Anterior cingulate cortex (tissue), 58 donors: Measurements from ENCODE around the gene HACE1.
"Not testable (repeated sequence)": the region's sequence is repeated elsewhere in the genome, so short reads cannot be mapped to it uniquely, and the experiment has no call there.

ENCODE experiments used
- DNase-seq, 58 donors: peaks; one replicate each; lab custom pipeline; 2025; lab: John Stamatoyannopoulos, UW

The HACE1 gene

GRCh38 chr6:104859225-104860146 lies at the start of gene HACE1:
TSS of gene HACE1 (minus strand) at chr6:104859919. CDS start at chr6:104859642, 277 bp downstream.
- peak; percentile 38 to 94 (median 86) for DNase-seq

DNA sequence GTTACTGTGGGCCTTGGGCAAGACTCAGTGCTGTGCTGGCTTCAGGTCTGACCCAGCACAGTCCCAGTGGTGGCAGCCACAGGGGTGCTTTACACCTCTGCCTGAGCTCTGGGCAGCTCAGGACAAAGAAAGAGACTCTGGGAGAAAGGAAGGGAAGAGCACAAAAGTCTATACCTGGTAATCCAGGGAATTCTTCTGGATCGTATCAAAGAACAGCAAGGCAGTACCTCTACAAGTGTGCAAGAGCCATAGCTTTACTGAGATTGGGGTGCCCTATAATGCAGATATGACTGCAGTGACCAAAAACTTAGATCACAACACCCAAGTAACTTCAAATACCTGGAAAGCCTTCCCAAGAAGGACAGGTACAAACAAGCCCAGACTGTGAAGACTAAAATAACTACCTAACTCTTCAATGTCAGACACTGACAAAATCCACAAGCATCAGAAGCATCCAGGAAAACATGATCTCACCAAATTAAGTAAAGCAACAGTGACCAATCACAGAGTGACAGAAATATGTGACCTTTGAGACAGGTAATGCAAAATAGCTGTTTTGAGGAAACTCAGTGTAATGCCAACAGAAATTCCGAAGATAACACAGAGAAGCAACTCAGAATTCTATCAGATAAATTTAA lies 49.3 kb upstream of the HACE1 start:
- no peak for DNase-seq

GRCh38 chr6:104908031-104908887 lies 48.5 kb upstream of the HACE1 start:
- DNase-seq, result no peak

- DNase-seq, result not testable (repeated sequence)
These were observed 39.2 kb upstream of the HACE1 start for GRCh38 chr6:104898893-104899292.

DNA sequence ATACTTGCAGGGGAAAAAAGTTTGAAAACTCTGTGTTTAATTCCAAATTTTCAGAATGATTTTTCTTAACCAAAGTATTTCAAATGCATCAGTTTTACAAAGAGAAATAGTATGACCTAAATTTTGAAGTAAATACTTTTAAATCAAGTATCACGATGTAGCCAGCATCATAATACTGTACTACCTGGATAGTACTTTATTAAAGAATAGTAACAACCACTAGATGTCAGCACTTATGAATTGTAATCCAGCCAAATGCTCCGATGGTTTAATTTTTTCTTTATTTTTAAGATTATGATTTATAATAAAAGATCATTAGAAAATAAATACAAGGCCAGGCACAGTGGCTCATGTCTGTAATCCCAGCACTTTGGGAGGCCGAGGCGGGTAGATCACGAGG lies 37.2 kb upstream of the HACE1 start:
- DNase-seq, result no peak

DNA sequence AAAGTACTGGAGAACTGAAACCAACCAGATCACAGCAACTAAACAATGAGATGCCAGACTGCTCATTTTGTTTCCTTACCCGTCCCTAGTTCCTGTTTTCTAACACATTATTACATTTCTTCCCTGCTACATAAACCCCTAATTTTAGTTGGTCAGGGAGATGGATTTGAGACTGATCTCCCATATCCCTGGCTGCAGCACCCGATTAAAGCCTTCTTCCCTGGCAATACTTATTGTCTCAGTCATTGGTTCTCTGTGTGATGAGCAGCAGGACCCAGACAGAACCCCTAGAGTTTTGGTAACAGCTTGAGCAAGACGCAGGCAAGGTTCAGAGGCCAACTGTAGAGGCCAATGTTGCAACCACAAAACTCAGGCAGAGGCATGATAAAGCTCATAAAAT lies 28.3 kb upstream of the HACE1 start:
- DNase-seq, result no peak

DNA sequence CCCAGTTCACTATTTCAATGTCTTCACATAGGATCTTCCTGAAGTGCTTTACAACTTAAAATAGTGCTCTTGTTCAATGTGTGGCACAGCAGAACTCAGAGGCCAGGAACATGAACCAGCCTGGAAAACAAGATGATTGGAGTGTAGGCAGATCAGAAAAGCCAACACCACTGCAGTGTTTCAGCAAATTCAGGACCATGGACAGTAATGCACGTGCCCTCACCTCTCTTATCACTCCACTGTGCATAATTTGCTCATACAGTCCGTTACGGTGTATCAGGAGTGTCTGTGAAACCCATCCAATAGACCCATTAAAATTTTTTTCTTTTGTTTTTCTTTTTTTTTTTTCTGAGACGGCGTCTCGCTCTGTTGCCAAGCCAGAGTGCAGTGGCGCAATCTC lies 27.6 kb upstream of the HACE1 start:
- no peak for DNase-seq

DNA sequence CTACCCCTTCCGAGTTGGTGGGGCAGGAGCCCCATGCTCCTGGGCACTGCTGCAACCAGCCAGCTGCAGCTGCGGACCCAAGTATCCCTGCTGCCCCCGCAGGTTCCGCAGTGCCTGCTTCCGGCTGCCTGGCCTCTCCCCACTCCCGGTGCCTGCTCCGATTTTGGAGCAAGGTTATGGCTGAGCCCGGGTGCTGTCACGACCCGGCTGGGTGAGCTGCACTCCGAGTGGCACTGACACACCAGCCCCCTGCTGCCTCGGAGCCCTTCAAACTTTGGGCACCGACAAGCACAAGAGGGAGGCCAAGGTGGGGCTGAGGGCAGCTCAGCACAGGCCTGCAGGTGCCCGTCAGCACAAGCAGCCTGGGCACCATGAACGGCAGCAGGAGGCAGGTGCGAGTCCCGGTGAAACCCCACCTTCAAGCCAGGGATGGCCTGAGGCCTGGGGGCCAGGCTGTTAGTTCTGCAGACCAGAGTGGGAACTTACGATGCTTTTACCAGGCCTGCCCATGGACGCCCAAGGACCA lies 25.9 kb upstream of the HACE1 start:
- DNase-seq, result no peak

GRCh38 chr6:104884867-104885517 lies 25.3 kb upstream of the HACE1 start:
- DNase-seq, result peak in 1 of 58 donors; percentile 1

DNA sequence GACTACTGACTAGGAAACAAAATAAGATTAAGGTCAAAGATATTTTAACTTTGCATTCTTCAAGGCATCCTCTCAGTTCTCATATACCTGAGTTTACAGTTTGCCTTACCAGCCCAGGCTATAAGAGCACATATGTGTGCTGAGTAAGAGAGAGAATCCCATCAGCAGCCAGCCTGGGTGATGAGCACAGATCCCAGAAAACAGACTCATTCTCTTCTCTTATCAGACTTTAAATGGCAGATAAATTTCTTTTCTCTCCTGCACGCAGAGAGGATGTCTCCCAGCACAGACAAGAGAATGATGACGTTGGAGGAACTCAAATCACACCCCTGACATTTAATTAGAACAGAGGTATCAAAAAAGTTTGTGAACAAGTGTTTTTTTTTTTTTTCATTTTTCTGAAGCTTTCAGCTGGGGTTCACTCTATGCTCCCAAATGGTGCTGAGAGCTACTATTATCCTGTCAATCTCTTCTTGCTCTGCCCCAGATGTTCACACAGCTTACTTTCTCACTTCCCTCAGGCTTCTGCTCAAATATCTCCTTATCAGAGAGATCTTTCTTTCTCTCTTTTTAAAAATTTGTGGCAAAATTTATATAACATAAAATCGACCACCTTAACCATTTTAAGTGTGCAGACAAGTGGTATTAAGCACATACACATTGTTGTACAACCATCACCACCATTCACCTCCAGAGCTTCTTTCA lies 22.4 kb upstream of the HACE1 start:
- DNase-seq, result no peak

DNA sequence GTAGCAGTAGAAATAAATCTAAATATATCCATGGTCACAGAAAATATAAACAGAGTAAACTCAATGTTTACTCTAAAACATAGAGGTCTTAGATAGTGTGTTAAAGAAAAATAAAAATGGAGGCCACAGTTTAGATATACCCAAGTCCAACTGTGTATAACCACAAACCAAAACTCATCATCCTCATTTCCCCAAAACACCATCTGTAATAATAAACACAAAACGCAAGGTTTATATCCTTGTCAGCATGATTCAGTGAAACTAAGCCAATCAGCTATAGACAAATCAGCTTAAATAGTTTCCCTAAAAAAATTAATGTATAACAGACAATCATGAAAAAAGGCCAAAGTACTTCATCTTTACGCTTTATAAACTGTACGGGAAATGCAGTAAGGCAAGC lies 2.7 kb upstream of the HACE1 start:
- no peak for DNase-seq

DNA sequence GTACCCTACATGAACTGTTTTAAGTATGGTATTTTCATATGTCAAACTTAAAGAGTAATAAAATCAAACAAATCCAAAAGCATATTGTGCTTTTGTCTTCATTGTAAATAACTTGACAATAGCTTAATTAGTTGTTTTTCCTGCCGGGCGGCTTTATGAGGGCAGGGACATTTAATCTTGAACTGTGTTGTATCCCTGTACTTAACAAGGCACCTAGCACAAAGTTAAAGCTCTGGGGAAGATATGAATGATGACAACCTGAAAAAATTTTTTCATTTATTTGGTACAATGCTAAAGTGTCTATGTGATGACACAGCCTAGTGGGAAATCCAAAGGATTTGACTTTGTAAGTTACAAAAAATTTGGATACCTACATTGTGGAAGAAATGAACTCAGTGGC lies 502 bp upstream of the HACE1 start:
- DNase-seq, result no peak

DNA sequence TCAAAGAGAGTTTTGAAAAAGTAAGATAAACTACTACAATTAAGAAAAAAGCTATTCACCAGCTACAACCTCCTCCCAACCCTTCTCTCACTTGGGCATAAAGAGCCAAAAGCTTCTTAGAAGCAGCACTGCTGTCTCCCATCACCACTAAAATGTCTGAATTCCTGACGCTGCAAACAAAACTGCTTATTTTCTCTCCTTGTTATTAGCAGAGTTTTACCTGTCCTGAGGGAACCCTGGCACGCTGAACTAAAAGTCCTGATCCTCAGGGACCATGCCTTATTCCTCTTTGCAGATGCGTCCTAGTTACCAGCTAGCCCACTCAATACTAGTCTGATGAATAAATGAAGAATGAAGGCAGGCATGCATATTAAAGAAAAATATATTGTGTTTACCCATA lies 1.1 kb downstream of the HACE1 start:
- no peak for DNase-seq

GRCh38 chr6:104855507-104855906 lies 4.2 kb downstream of the HACE1 start:
- DNase-seq, result no peak

GRCh38 chr6:104847721-104848120 lies 12.0 kb downstream of the HACE1 start:
- not testable (repeated sequence) for DNase-seq

DNA sequence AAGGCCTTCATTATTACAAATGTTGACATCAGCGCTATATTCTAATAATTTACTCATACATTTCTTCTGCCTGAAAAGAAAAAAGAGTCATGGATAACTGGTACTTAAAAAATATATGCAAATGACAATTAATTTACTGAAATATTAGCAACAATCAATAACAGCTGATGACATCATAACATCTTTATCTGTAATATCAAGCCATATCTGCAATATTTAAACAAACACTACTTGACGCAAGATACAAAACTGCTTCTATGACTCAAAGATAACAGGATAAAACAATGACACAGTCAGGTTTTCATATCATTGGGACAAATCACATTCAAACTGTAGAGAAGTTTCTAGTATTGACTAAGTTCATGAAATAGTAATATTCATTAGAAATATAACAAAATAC lies 16.5 kb downstream of the HACE1 start:
- DNase-seq, result no peak

DNA sequence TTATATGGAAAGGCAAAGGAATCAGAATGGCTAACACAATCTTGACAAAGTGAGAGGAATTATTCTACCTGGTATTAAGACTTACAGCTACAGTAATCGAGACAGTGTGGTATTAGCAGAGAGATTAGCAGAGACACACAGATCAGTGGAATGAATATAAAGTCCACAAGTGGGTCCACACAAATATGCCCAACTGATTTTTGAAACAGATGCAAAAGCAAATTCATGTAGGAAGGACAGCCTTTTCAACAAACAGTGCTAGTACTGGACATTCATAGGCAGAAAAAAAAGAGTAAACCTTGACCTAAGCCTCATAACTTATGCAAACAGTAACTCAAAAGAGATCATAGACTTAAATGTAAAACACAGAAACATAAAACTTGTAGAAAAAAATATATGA lies 22.6 kb downstream of the HACE1 start:
- DNase-seq, result no peak

- DNase-seq, result not testable (repeated sequence)
These were observed 23.2 kb downstream of the HACE1 start for GRCh38 chr6:104836479-104837020.

DNA sequence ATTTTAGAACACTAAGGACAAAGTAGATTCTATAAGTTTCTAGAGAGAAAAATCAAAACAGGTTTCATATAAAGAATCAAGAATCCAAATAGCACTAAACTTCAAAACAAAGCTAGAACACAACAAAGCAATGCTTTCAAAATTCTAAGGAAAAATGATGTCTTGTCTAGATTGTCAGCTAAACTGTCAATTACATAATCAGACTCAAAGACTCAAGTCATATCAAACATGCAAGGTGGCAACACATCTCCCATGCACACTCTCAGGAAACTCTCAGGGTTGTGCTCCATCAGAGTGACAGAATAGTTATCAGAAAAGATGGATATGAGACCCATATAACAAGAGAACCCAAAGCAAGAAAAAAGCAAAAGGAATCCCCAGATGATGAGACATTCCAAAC lies 23.9 kb downstream of the HACE1 start:
- no peak for DNase-seq
